ENCODE data around the gene DIRAS1.
"Not testable (repeated sequence)": the region's sequence is repeated elsewhere in the genome, so short reads cannot be mapped to it uniquely, and the experiment has no call there.

Gene DIRAS1

GRCh38 chr19:2668175-2668763, 52.9 kb downstream of the DIRAS1 start:
- DNase-seq: no peak

- not testable (repeated sequence) for DNase-seq
These were observed 53.8 kb downstream of the DIRAS1 start for GRCh38 chr19:2667349-2667748.

GRCh38 chr19:2666344-2666994, 54.7 kb downstream of the DIRAS1 start:
- no peak for DNase-seq

- DNase-seq: no peak
These were observed 56.1 kb downstream of the DIRAS1 start for GRCh38 chr19:2665103-2665502.

Data from inflammatory macrophage (primary cell).